Loucy (cell line): ENCODE results near the gene ADSL.

Source experiments
- H2AFZ ChIP-seq: fragments of 200-600 bp; sonication (generic); 2 replicates; pipeline ENCODE4 v1.6.0; 2016; ENCODE audit warnings: antibody characterized with exemption, mild to moderate bottlenecking, low read length, moderate library complexity
- H3F3A ChIP-seq: fragments of 200-600 bp; 2 replicates; pipeline ENCODE4 v1.6.0; 2016; ENCODE audit warnings: antibody characterized with exemption, low read depth, mild to moderate bottlenecking
- H3K27me3 ChIP-seq: fragments of 200-600 bp; sonication (generic); 2 replicates; pipeline ENCODE4 v1.6.1; 2014; ENCODE audit warnings: low read length, mild to moderate bottlenecking; ENCODE audit not compliant: insufficient read depth, poor library complexity, severe bottlenecking
- H3K36me3 ChIP-seq: fragments of 200-600 bp; sonication (generic); 2 replicates; pipeline ENCODE4 v1.6.1; 2016; ENCODE audit warnings: low read length; ENCODE audit not compliant: insufficient read depth
- H3K4me1 ChIP-seq: fragments of 200-600 bp; sonication (generic); 2 replicates; pipeline ENCODE4 v1.5.1; 2014; ENCODE audit warnings: low read length, mild to moderate bottlenecking; ENCODE audit not compliant: insufficient read depth, poor library complexity, severe bottlenecking
- H3K4me2 ChIP-seq: fragments of 200-600 bp; sonication (generic); 2 replicates; pipeline ENCODE4 v1.6.0; 2014; ENCODE audit warnings: antibody characterized with exemption, low read length, low read depth, mild to moderate bottlenecking; ENCODE audit not compliant: poor library complexity, severe bottlenecking
- H3K4me3 ChIP-seq: fragments of 200-600 bp; sonication (generic); 2 replicates; pipeline ENCODE4 v1.5.1; 2014; ENCODE audit warnings: low read length, mild to moderate bottlenecking, mixed read lengths; ENCODE audit not compliant: poor library complexity, severe bottlenecking
- H3K79me2 ChIP-seq: fragments of 200-600 bp; sonication (generic); 2 replicates; pipeline ENCODE4 v1.6.1; 2014; ENCODE audit warnings: low read length; ENCODE audit not compliant: insufficient read depth
- H3K9ac ChIP-seq: fragments of 200-600 bp; sonication (generic); 2 replicates; pipeline ENCODE4 v1.6.0; 2014; ENCODE audit warnings: mild to moderate bottlenecking, low read depth, low read length, moderate library complexity; ENCODE audit not compliant: poor library complexity, severe bottlenecking
- H3K9me2 ChIP-seq: fragments of 200-600 bp; sonication (generic); replicated peaks from 2 replicates; pipeline ENCODE4 v1.6.1; 2016; ENCODE audit warnings: low read depth, low read length, mixed read lengths
- H3K9me3 ChIP-seq: fragments of 200-600 bp; sonication (generic); 2 replicates; pipeline ENCODE4 v1.6.1; 2014; ENCODE audit warnings: mild to moderate bottlenecking, antibody characterized with exemption, low read length, low read depth; ENCODE audit not compliant: insufficient read depth
- H4K20me1 ChIP-seq: fragments of 200-600 bp; sonication (generic); 2 replicates; pipeline ENCODE4 v1.6.0; 2014; ENCODE audit warnings: antibody characterized with exemption, low read length, mild to moderate bottlenecking; ENCODE audit not compliant: insufficient read depth, poor library complexity, severe bottlenecking
- CTCF ChIP-seq: fragments of 200-600 bp; sonication (generic); conservative IDR thresholded peaks from 2 replicates; pipeline ENCODE4 v1.5.1; 2014; ENCODE audit warnings: mild to moderate bottlenecking, antibody characterized with exemption, low read length
- EZH2phosphoT487 ChIP-seq: fragments of 200-600 bp; IDR thresholded peaks from 2 replicates; pipeline ENCODE4 v1.6.1; 2018; ENCODE audit warnings: antibody characterized with exemption, mild to moderate bottlenecking, moderate library complexity, borderline replicate concordance

ADSL gene

GRCh38 chr22:40368836-40369235 lies 22.5 kb downstream of the ADSL start:
- Histone ChIP-seq H3F3A (no peaks in the 10 kb centered on the region), H4K20me1 (peaks cover 8% of the 10 kb centered on the region)
- no peak for TF ChIP-seq CTCF
- TF ChIP-seq EZH2phosphoT487, result no peak

GRCh38 chr22:40374567-40374966 lies 28.3 kb downstream of the ADSL start:
- H2AFZ ChIP-seq, result no peak overlapping the region
- no peaks in the 10 kb centered on the region for H3K9me2 ChIP-seq
- TF ChIP-seq CTCF, result no peak
- TF ChIP-seq EZH2phosphoT487, result no peak
- peaks cover 13% of the 10 kb centered on the region for H3K4me1 ChIP-seq
- no peak overlapping the region for H3K4me3 ChIP-seq
- peaks cover 8% of the 10 kb centered on the region for H4K20me1 ChIP-seq
- H3K9me3 ChIP-seq, result no peaks in the 10 kb centered on the region
- peaks cover 11% of the 10 kb centered on the region for H3K79me2 ChIP-seq
- no peaks in the 10 kb centered on the region for H3K36me3 ChIP-seq
- H3K4me2 ChIP-seq, result no peak overlapping the region
- no peak overlapping the region for H3K9ac ChIP-seq
- no peaks in the 10 kb centered on the region for H3K27me3 ChIP-seq
- no peaks in the 10 kb centered on the region for H3F3A ChIP-seq

More at GRCh38 chr22:40368836-40369235, 22.5 kb downstream of the ADSL start:
- no peak overlapping the region for H3K4me3 ChIP-seq
- H3K9me3 ChIP-seq, result no peaks in the 10 kb centered on the region
- no peaks in the 10 kb centered on the region for H3K9me2 ChIP-seq
- peaks cover 13% of the 10 kb centered on the region for H3K4me1 ChIP-seq
- H3K36me3 ChIP-seq, result peaks cover 38% of the 10 kb centered on the region; the same call in 1 of the 2 replicates
- no peak overlapping the region for H3K4me2 ChIP-seq
- peaks cover 11% of the 10 kb centered on the region for H3K79me2 ChIP-seq
- H3K27me3 ChIP-seq, result no peaks in the 10 kb centered on the region
- H2AFZ ChIP-seq, result no peak overlapping the region
- no peak overlapping the region for H3K9ac ChIP-seq

GRCh38 chr22:40376149-40376548 lies 29.8 kb downstream of the ADSL start:
- Histone ChIP-seq H3K9me3 (no peaks in the 10 kb centered on the region), H3K9ac (no peak overlapping the region), H3K4me2 (no peak overlapping the region)

More at GRCh38 chr22:40376149-40376548, 29.8 kb downstream of the ADSL start:
- Histone ChIP-seq H2AFZ (no peak overlapping the region), H3K9me2 (no peaks in the 10 kb centered on the region), H4K20me1 (peaks cover 5% of the 10 kb centered on the region), H3K36me3 (no peaks in the 10 kb centered on the region), H3K27me3 (no peaks in the 10 kb centered on the region), H3K4me1 (peaks cover 9% of the 10 kb centered on the region), H3K79me2 (peaks cover 7% of the 10 kb centered on the region), H3F3A (no peaks in the 10 kb centered on the region), H3K4me3 (no peak overlapping the region)
- no peak for TF ChIP-seq EZH2phosphoT487
- TF ChIP-seq CTCF, result no peak
